NCI-H1436 treated with DMSO at 0.1 percent for 48 hours (cell line): Measurements from ENCODE around the gene LZTS2.

ENCODE experiments used
- DNase-seq: peaks from one replicate; lab custom pipeline; 2025; lab: John Stamatoyannopoulos, UW

The LZTS2 gene

GRCh38 chr10:101054876-101055275 is 55.3 kb downstream of the LZTS2 start:
- DNase-seq: no peak

- no peak for DNase-seq
These were observed 55.8 kb downstream of the LZTS2 start for GRCh38 chr10:101055411-101055810.

GRCh38 chr10:101056365-101057151 is 57.0 kb downstream of the LZTS2 start:
- no peak for DNase-seq
